Measurements from ENCODE around the gene BST2.

The BST2 gene

GRCh38 chr19:17419154-17419620 is 13.8 kb upstream of the BST2 start:
- DNase-seq: no peak

DNA sequence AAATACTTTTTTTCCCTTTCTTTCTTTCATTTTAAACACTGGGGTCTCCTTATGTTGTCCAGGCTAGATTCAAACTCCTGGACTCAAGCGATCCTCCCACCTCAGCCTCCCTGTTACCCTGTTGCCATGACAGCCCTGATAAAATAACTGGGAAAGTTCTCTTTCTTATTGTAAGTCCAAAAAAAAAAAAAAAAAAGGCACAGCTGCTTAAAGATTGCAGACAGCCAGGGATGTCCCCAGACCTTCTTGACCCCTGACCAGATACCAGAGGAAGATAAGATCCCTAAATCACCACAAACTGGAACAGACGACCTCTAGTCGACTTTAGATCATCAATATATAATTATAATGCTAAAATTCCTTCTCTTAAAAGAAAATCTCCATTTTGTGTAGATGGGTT is 13.3 kb upstream of the BST2 start:
- no peak for DNase-seq

- no peak for DNase-seq
Measured at GRCh38 chr19:17415121-17415520, 9.7 kb upstream of the BST2 start.

- DNase-seq: no peak
Measured at GRCh38 chr19:17414097-17414496, 8.7 kb upstream of the BST2 start.

DNA sequence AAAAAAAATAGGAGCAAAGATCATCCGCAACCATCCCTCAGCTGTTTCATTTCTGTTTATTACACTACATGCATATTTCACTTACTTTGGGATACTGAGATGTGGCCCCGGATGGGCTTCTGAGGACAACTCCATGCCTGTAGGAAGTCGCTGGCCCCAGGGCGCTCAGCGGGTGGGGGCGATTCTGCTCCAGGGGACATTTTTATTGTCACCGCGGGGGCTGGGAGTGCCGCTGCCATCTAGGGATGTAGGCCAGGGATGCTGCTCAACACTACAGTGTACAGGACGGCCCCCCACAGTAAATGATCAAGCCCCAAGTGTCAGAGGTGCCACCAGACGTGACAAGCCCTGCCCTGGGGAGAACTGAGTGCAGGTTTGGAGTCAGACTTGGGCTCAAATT is 6.4 kb upstream of the BST2 start:
- no peak for DNase-seq

DNA sequence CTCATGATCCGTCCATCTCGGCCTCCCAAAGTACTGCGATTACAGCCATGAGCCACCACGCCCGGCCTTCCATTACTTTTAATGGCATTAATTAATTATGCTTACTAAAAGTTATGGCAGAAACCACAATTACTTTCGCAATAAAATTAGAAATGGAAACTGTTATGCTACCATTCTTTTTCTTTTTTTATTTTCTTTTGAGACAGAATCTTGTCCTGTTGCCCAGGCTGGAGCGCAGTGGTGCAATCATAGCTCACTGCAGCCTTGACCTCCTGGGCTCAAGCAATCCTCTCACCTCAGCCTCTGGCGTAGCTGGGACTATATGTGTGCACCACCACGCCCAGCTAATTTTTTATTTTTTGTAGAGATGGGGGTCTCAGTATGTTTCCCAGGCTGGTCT is 4.6 kb upstream of the BST2 start:
- DNase-seq: no peak

DNA sequence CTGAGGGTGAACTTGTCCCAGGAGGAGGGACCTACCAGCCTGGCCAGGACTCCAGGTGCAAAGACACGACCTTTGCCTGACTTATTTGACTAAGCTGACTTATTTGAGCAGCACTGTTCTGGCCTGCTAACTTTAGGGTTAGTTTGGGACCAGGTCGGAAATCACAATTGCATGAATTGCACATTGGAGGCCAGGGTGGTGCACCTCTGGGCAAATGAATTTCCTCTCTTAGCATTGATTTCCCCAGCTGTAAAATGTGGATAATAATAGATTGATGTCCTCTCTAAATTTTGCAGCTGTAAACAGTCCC is 1.4 kb upstream of the BST2 start:
- no peak for DNase-seq

DNA sequence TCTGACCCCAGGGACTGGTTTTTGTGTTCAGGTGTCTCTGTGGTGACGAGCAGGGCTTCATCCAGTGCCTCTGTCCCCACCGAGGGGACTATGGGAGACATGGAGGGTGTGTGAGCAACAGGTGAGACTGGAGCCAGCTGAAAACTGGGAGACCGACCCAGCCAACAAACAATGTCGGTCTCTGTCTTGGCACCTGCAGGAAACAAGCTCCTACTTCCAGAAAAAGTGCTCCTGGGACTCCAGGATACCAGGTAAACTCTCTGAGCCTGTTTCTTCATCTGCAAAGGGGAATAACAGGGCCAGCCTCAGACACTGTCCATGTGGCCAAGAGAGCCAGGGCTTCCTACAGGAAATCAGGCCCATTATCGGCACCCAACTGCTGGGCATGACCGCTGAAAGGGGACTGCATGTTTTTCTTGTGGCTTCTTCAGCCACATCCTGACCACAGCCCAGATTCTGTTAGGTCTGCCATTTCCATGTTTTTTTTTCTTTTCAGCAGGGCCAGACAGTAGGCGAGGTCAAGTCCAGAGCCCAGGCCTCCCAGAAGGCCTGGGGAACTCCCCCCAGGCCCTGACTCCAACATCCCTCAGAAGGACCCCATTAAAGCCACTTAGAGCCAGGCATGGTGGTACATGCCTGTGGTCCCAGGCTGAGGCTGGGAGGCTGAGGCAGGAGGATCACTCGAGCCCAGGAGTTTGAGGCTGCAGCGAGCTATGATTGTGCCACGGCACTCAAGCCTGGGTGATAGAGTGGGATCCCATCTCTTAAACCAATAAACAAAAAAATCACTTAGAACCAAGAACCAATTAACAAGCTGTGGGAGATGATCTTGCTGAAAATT is 836 bp upstream of the BST2 start:
- no peak for DNase-seq

DNA sequence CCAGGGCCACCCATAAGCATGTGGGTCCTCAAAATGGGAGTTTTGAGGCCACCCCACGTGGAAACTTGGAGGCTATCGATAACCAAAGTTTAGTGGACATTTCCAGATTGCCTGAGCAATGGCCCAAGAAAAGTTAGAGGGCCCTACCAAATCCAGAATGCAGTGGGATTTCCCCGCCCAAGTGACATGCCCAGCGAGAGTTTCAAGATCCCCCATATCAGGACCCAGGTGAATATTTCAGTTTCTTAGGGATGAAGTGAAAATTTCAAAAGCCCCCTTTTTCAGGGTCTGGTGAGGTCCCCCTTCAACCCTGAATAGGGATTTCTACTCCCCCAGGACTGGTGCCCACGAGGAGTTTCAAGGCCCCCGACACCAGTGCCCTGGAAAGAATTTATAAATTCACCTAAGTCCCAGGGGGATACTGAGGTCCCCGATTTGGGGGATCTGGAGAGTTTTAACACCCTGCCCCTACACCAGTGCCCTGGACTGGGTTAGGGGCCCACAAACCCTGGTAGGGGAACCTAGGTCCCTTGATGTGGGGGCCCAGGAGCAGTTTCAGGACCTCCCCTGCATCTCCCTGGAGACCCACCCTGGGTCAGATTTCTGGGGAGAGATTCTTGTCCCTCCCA is 695 bp downstream of the BST2 start:
- no peak for DNase-seq

GRCh38 chr19:17404015-17404414 is 1.4 kb downstream of the BST2 start:
- no peak for DNase-seq

DNA sequence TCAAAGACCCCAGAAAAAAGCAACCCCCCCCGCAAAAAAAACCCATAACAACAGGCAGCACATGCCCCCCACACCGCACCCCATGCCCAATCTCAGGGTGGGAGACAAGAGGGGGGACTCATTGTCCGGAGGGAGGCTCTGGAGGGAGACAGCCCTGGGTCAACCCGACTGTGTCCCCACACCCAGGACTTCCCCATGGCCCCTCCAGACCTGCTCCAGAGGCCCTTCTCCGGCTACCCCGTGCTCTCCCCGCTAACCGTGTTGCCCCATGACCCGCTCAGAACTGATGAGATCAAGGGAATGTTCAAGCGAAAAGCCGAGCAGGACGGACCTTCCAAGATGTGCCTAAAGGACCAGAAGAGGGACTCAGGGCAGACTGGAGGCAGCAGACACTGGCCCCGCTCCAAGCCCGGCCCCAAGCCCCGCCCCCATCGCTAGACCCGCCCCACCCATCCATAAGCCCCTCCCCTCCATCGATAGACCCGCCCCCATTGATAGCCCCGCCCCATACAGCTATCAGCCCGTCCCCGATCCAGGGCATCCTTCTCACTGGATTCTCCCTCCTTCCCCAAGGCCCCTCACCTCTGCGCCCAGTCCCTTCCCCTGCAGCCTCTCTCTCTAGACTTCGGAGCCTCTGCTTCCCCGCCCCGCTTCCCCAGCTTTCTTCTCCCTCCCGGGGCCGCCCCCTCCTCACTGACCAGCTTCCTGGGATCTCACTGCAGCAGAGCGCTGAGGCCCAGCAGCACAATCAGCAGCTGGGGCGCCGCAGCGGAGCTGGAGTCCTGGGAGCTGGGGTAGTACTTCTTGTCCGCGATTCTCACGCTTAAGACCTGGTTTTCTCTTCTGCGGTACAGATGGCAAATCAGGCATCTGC is 2.2 kb downstream of the BST2 start:
- DNase-seq: no peak

GRCh38 chr19:17401628-17402027 is 3.8 kb downstream of the BST2 start:
- DNase-seq: no peak

GRCh38 chr19:17398902-17399527 is 6.4 kb downstream of the BST2 start:
- no peak for DNase-seq

DNA sequence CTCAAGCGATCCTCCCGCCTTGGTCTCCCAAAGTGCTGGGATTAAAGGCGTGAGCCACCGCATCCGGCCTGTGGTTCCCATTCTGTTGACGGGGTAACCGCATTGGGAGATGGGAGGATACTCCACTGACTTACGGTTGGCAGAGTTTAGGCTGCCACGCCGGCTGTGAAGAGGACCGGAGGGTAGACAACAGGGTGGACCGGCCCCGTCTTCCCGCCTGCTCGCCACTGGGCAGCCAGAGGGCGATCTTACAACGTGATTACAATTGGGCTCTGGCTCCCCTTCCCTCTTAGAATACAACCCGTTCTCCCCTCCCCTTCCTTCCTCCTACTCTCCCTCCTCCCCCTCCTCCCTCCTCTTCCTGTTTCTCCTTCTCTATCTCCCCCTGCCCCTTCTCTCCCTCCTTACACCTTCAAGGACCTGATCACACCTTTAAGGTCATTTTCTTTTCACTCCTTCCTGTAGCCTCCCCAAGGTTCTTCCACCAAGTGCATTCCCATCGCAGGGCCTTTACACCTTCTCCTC is 10.5 kb downstream of the BST2 start:
- DNase-seq: no peak

- DNase-seq: no peak
Measured at GRCh38 chr19:17393914-17394313, 11.5 kb downstream of the BST2 start, which contains the start of gene CCDC194. TSS of gene CCDC194 (minus strand) at chr19:17394196. CDS start at chr19:17394158, 38 bp downstream.

DNA sequence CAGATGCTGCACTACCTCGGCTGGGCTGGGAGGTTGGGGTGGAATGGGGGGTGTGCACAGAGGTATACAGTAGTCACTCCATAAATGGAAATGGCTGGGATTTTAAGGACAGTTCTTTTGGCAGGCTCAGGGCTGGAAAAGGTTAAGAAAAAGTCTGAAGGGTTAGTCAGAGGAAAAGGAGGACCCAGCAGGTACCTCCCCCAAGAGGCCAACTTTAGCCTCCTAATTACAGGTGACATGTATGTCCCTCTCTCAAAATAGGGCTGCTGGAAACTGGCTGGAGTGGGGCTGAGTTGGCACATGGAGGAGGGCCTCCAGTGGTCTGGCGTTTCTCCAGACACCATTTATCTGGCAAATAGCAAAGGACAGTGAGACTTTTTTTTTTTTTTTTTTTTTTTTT is 12.4 kb downstream of the BST2 start:
- no peak for DNase-seq

DNA sequence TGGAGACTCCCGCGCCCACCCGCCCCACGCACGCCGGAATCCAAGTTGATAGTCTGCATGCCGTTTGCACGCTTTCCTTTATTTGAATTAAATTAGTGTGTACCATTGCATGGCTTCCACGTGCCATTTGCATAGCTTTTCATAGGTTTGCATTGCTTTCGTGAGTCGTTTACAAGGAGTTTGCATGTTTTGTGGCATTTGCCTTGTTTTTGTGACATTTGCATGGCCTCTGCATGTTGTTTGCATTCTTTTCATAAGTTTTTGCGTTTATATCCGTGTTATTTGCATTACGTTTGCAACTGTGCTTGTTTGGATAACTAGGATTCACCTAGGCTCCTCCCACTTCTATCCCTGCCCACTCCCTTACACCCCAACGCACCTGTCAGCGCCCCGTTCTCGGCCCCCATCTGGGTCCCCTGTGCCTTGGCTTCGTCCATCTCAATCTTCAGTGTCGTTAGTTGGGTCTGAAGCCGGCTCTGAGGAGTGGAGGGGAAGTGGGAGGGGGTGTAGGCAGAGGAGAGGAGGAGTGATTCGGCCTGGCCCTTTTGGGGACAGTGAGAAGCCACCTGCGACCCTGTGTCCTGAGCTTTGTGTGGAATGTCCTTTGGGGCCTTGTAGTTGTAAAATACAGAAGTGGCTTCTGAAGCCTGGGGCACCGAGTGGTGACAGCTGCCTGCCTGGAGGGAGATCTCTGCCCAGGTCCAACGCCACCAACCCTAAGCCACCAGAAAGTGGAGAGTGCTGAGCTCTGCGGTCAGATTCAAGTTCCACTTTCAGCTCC is 13.9 kb downstream of the BST2 start:
- no peak for DNase-seq

- peak; percentile 88 for DNase-seq
Measured at GRCh38 chr19:17390665-17391370, 14.6 kb downstream of the BST2 start.

DNA sequence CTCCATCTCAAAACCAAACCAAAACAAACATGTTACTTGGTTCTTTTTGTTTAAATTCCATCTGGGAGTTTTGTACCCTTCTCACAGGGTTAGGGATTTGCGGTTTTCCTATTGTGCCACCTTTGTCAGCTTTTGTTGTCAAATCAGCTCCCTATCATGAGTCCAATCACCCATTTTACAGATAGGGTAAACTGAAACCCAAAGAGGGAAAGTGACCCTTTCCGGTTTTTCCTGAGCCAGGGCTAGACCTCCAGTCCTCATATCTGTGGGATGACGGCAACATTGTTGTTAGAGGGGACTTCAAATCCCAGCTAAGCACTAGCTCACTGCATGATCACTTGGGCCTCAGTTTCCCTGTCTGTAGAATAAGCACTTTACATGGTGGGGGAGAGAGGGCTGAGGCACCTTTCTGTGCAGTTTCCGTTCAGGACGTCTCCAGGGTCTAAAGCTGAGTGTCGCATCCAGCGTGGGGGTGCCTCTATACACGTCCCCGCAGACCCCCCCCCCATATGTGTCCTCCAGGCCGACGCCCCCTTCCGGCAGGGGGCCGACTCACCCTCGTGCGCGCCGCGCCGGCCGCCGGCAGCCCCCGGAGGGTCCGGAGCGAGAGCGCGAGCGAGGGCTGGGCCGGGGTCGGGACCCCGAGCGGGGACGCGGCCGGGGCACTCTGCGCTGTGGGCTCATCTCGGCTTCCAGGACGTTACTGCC is 15.3 kb downstream of the BST2 start:
- no peak for DNase-seq

- no peak for DNase-seq
Measured at GRCh38 chr19:17389288-17389687, 16.1 kb downstream of the BST2 start.

Measured in NCI-H1105 (cell line).